Medulla oblongata (tissue), 1 donor: ENCODE data around the gene KCNJ18.
"Not testable (repeated sequence)": the region's sequence is repeated elsewhere in the genome, so short reads cannot be mapped to it uniquely, and the experiment has no call there.

Experiments used
- DNase-seq: peaks from one replicate; pipeline ENCODE4 v3.0.0-alpha.2; 2015; ENCODE audit errors: extremely low spot score

KCNJ18 gene

GRCh38 chr17:21724216-21725006 lies 32.1 kb downstream of the KCNJ18 start:
- DNase-seq: not testable (repeated sequence)

DNA sequence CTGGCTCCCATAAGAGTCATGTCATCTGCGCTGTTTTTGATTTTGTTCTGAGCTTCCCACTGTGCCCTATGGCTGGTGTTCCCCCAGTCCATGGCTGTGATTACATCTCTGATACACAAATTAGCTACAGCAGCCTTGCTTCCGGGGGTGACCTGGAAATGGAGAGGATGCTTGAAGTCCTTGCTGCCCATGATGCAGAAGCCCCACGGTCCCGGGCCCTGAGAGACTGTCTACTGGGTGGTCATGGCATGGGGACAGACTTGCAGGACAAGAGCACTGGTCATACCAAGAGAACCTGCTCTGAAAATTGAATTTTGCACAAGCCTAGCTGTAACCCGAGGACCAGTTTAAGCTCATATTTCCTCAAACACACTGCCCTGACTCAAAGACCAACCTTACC lies 38.8 kb downstream of the KCNJ18 start:
- not testable (repeated sequence) for DNase-seq

GRCh38 chr17:21733931-21734330 lies 41.6 kb downstream of the KCNJ18 start:
- DNase-seq: not testable (repeated sequence)

DNA sequence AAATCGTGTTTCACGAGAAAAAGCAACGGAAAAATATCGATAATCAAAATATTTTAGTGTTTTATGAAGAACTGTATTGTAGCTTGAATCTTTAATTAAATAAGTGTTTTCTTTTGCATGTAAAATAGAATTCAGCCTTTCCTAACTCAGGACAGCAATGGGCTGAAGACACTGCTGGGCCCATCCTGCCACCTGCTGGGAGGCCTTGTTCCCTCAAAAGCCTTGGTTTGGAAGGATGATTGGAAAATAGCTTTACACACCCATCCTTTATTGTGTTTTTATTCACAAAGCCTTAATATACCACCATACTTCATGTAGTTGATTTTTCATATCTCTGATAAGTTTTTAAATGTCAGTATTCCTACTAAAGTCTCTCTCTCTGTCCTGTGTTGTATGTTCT lies 43.5 kb downstream of the KCNJ18 start:
- DNase-seq: not testable (repeated sequence)

- DNase-seq: not testable (repeated sequence)
Measured at GRCh38 chr17:21737015-21737580, 44.8 kb downstream of the KCNJ18 start.

GRCh38 chr17:21738241-21738640 lies 45.9 kb downstream of the KCNJ18 start:
- DNase-seq: not testable (repeated sequence)

- DNase-seq: not testable (repeated sequence)
Measured at GRCh38 chr17:21738877-21739474, 46.7 kb downstream of the KCNJ18 start.

- DNase-seq: not testable (repeated sequence)
Measured at GRCh38 chr17:21739485-21739884, 47.2 kb downstream of the KCNJ18 start.

GRCh38 chr17:21740836-21741235 lies 48.5 kb downstream of the KCNJ18 start:
- not testable (repeated sequence) for DNase-seq

DNA sequence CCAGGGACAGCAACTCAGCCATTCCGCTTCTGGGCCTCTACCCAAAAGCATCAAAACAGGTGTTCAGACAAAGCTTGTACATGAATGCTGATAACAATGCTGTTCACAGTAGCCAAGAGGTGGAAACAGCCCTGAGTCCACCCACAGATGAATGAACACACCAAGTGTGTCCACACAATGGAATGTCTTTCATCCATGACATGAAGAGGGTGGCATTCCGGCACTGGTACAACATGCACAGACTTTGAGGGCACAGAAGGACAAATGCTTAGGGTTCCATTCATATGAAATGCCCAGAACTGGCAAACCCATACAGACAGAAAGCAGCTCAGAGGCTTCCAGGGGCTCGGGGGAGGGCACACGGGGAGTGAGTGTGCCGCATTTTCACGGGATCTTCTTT lies 49.2 kb downstream of the KCNJ18 start:
- not testable (repeated sequence) for DNase-seq

DNA sequence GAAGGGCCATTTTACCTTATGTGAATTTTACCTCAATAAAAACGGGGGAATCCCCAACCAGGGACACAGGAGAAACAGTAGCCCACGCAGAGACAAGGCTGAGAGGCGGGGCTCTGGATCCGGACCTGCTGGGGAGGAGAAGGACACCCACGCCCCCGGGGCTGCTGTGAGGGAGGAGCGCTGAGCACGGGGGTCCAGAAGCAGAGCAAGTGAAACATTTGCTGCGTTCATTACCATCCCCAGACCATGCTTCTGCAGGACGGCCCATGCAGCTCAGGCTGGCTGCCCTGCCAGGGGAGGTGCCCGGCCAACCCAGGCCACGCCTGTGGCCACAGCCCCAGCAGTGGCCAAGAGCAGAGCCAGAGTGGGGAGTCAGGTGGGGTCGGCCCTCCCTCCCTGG lies 50.0 kb downstream of the KCNJ18 start:
- DNase-seq: no peak

DNA sequence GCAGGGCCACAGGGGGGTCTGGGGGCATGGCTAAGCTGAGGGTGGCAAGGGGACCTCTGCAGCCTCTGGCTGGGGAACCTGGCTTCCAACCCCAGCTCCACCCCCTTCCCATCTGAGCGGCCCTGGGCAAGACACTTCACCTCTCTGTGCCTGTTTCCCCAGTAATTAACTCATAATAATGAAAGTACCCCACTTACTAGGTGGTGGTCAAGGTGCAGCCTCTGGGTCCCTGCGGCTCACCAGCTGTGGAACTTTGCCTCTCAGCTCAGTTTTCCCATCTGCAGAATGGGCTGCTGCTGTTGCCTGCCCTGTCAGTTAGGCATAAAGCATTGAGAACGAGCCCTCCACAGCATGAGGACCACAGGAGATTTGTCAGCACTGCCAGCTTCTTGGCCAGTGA lies 51.8 kb downstream of the KCNJ18 start:
- DNase-seq: not testable (repeated sequence)

DNA sequence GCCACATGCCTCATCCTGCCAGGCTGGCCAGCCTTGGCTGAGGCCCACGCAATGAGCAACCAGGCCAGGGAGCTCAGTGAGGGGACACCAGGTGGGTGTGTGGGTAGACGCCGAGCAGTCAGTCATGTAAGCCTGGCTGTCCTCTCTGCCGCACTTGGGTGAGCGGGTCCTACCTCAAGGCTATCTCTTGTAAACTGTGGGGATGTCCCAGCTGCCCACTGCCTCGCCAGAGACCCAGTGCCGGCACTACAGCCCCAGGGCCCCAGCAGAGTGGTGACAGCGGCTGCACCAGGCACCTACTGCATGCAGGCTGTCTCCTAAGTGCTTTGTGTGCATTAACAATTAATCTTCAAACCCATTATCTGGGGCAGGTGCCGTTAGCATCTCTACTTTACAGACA lies 52.3 kb downstream of the KCNJ18 start:
- DNase-seq: not testable (repeated sequence)

DNA sequence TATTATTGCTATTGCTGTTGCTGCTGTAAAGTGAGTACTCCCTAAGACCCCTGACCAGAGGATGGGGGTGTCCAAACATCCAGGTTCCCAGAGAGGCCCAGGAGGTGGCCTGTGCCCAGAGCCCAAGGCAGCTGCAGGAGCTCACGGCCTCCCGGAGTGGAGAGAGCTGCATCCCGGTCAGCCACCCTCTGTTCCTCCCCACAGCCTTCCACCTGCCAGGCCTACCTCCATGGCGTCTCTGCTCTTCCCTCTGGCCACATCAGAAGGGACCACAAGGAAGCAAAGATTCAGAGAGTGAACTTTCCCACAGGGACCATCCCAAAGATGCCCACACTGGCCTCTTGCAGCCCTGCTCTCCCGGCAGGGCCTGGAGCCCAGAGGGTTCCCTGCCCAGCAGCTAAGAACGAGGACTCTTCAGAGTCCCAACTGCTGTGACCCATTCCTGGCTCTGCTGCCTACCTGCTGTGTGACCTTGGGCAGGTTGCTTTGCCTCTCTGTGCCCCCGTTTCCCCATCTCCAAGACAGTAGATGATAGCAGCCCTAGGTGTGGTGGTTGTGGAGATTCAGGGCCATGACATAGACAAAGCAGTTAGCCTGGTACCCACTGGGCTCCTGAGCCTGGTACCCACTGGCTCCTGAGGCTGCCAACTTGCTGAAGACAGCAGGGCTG lies 53.2 kb downstream of the KCNJ18 start:
- not testable (repeated sequence) for DNase-seq

- not testable (repeated sequence) for DNase-seq
Measured at GRCh38 chr17:21746415-21746814, 54.1 kb downstream of the KCNJ18 start.

DNA sequence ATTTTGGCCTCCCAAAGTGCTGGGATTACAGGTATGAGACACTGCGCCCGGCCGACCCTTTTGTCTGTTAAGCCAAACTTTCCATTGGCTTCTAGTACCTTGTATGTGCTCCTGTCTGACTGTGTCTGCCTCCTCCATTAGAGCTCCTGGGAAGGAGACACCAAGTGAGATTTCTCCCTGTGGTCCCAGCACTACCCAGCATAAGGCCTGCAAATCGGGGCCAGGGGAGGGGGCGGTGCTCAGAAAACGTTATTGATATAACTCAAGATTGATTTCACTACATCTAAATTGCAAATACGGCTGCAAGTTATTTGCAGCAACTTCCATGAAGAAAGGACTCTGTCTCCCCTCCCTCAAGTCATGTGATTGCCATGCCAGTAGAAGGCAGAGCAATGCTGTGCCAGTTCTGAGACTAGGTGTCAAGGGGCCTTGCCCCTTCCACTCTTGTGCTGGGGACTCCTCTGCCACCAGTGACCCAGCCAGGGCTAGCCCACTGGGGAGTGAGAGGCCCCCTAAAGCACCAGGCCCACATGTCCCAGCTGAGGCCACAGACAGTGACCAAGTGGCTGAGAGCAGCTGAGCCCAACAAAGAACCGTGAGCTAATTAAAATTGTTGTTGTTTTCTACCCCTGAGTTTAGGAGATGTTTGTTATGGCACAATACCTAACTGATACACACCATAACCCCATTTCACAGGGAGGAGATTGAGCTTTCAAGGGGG lies 55.0 kb downstream of the KCNJ18 start:
- not testable (repeated sequence) for DNase-seq

GRCh38 chr17:21748686-21749085 lies 56.4 kb downstream of the KCNJ18 start:
- not testable (repeated sequence) for DNase-seq

- DNase-seq: not testable (repeated sequence)
Measured at GRCh38 chr17:21749696-21750531, 57.6 kb downstream of the KCNJ18 start.

DNA sequence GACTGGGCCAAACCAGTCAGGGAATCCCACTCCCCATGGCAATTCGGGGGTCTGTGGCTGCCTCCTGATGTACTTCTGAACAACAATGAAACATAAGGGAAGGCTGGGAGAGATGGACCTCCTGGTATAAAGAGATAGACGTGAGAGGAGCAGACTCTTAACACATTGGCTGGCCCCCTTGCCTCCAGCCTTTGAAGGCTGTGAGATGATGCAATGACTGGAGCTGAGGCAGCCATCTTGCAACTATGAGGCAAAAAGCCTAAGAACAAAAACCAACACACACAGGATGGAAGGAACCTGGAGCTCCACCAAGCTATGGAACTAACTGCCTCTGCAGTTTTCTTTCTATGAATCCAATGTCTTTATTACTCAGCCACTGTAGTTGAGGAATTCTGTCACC lies 58.8 kb downstream of the KCNJ18 start:
- DNase-seq: not testable (repeated sequence)
